ENCODE measurements around the gene GOLGA6B.
"Not testable (repeated sequence)": the region's sequence is repeated elsewhere in the genome, so short reads cannot be mapped to it uniquely, and the experiment has no call there.

The GOLGA6B gene

GRCh38 chr15:72688697-72689096, 34.2 kb downstream of the GOLGA6B start:
- Mint-ChIP-seq H3K4me1 (ENCODE audit: low read depth) (peaks cover 16% of the 10 kb centered on the region), H3K27me3 (no peaks in the 10 kb centered on the region), H3K4me3 (no peak overlapping the region), H3K36me3 (ENCODE audit: low read depth) (no peaks in the 10 kb centered on the region), H3K27ac (no peak overlapping the region), H3K9me3 (no peaks in the 10 kb centered on the region)

GRCh38 chr15:72690938-72691337, 36.4 kb downstream of the GOLGA6B start:
- no peaks in the 10 kb centered on the region for H3K27me3 Mint-ChIP-seq
- H3K36me3 Mint-ChIP-seq (ENCODE audit: low read depth): peaks cover 3% of the 10 kb centered on the region

GRCh38 chr15:72698938-72699337, 44.4 kb downstream of the GOLGA6B start:
- Mint-ChIP-seq H3K4me1 (ENCODE audit: low read depth) (peaks cover 7% of the 10 kb centered on the region), H3K27ac (no peak overlapping the region), H3K27me3 (no peaks in the 10 kb centered on the region), H3K9me3 (no peaks in the 10 kb centered on the region), H3K4me3 (no peak overlapping the region), H3K36me3 (ENCODE audit: low read depth) (peaks cover 13% of the 10 kb centered on the region)

More at GRCh38 chr15:72690938-72691337, 36.4 kb downstream of the GOLGA6B start:
- Mint-ChIP-seq H3K4me1 (ENCODE audit: low read depth) (peaks cover 16% of the 10 kb centered on the region), H3K9me3 (no peaks in the 10 kb centered on the region), H3K4me3 (no peak overlapping the region), H3K27ac (no peak overlapping the region)

- Mint-ChIP-seq H3K27me3 (no peaks in the 10 kb centered on the region), H3K4me3 (no peak overlapping the region), H3K4me1 (ENCODE audit: low read depth) (peaks cover 3% of the 10 kb centered on the region), H3K9me3 (no peaks in the 10 kb centered on the region), H3K36me3 (ENCODE audit: low read depth) (peaks cover 13% of the 10 kb centered on the region), H3K27ac (no peak overlapping the region)
These were observed 45.6 kb downstream of the GOLGA6B start for GRCh38 chr15:72700076-72700475.

GRCh38 chr15:72706266-72706665, 51.8 kb downstream of the GOLGA6B start:
- H3K27ac Mint-ChIP-seq: no peak overlapping the region
- H3K4me1 Mint-ChIP-seq (ENCODE audit: low read depth): peaks cover 3% of the 10 kb centered on the region
- peaks cover 11% of the 10 kb centered on the region for H3K36me3 Mint-ChIP-seq (ENCODE audit: low read depth)
- no peaks in the 10 kb centered on the region for H3K27me3 Mint-ChIP-seq
- no peaks in the 10 kb centered on the region for H3K9me3 Mint-ChIP-seq
- no peak overlapping the region for H3K4me3 Mint-ChIP-seq

GRCh38 chr15:72708551-72709303, 54.2 kb downstream of the GOLGA6B start:
- H3K27me3 Mint-ChIP-seq; H3K4me1 Mint-ChIP-seq (ENCODE audit: low read depth); H3K9me3 Mint-ChIP-seq; H3K4me3 Mint-ChIP-seq; H3K27ac Mint-ChIP-seq: not testable (repeated sequence)
- peaks cover 18% of the 10 kb centered on the region for H3K36me3 Mint-ChIP-seq (ENCODE audit: low read depth)
